Anterior cingulate cortex (tissue), 58 donors: Measurements from ENCODE around the gene KRTAP21-3.
"Not testable (repeated sequence)": the region's sequence is repeated elsewhere in the genome, so short reads cannot be mapped to it uniquely, and the experiment has no call there.

Experiments used
- DNase-seq, 58 donors: peaks; one replicate each; lab custom pipeline; 2025; lab: John Stamatoyannopoulos, UW

The KRTAP21-3 gene

GRCh38 chr21:30718239-30718909 lies at the start of gene KRTAP21-3:
Gene KRTAP21-3, minus strand, starts transcription at chr21:30718777. Its CDS starts 18 bp downstream, at chr21:30718759.
- DNase-seq = no peak

GRCh38 chr21:30760776-30761175 lies 42.2 kb upstream of the KRTAP21-3 start:
- DNase-seq = no peak

- DNase-seq = no peak
Observed at GRCh38 chr21:30758306-30758705, 39.7 kb upstream of the KRTAP21-3 start.

GRCh38 chr21:30755328-30755727 lies 36.8 kb upstream of the KRTAP21-3 start, which contains the start of gene KRTAP21-1:
Gene KRTAP21-1, minus strand, starts transcription at chr21:30755428. Its CDS starts 50 bp downstream, at chr21:30755378.
- DNase-seq = not testable (repeated sequence)

GRCh38 chr21:30747159-30747558 lies 28.6 kb upstream of the KRTAP21-3 start, which contains the start of gene KRTAP21-2:
Gene KRTAP21-2, minus strand, starts transcription at chr21:30747259. Its CDS starts 57 bp downstream, at chr21:30747202.
- no peak for DNase-seq

- no peak for DNase-seq
Observed at GRCh38 chr21:30740462-30740861, 21.9 kb upstream of the KRTAP21-3 start.

- DNase-seq = no peak
Observed at GRCh38 chr21:30733026-30733425, 14.4 kb upstream of the KRTAP21-3 start.

- DNase-seq = no peak
Observed at GRCh38 chr21:30726726-30727125, 8.1 kb upstream of the KRTAP21-3 start.

- no peak for DNase-seq
Observed at GRCh38 chr21:30719401-30719800, 824 bp upstream of the KRTAP21-3 start.

GRCh38 chr21:30717105-30717504 lies 1.5 kb downstream of the KRTAP21-3 start:
- DNase-seq = no peak

- no peak for DNase-seq
Observed at GRCh38 chr21:30714946-30715345, 3.6 kb downstream of the KRTAP21-3 start.

- DNase-seq = no peak
Observed at GRCh38 chr21:30714456-30714855, 4.1 kb downstream of the KRTAP21-3 start.

GRCh38 chr21:30713766-30714165 lies 4.8 kb downstream of the KRTAP21-3 start:
- no peak for DNase-seq

GRCh38 chr21:30710499-30710898 lies 8.1 kb downstream of the KRTAP21-3 start:
- DNase-seq = no peak

- DNase-seq = no peak
Observed at GRCh38 chr21:30707409-30707808, 11.2 kb downstream of the KRTAP21-3 start.

GRCh38 chr21:30695956-30696355 lies 22.6 kb downstream of the KRTAP21-3 start:
- DNase-seq = no peak

- no peak for DNase-seq
Observed at GRCh38 chr21:30689822-30690221, 28.8 kb downstream of the KRTAP21-3 start.

GRCh38 chr21:30684506-30684905 lies 34.1 kb downstream of the KRTAP21-3 start:
- no peak for DNase-seq

GRCh38 chr21:30680586-30680985 lies 38.0 kb downstream of the KRTAP21-3 start:
- no peak for DNase-seq

GRCh38 chr21:30676737-30677136 lies 41.8 kb downstream of the KRTAP21-3 start:
- DNase-seq = no peak

GRCh38 chr21:30674312-30674711 lies 44.3 kb downstream of the KRTAP21-3 start:
- DNase-seq = no peak

GRCh38 chr21:30672985-30673650 lies 45.5 kb downstream of the KRTAP21-3 start:
- DNase-seq = no peak
